ENCODE measurements around the gene MYH11. TPM values are rescaled to one million over a fixed set of nuclear protein-coding genes. Genes with fewer than 3 reads are reported as not detected.

MYH11 gene
- total and polyA plus RNA-seq, 5 donors from 2014 or later, result 0.15 to 0.67 (median 0.43) TPM; not detected in 1

- Mint-ChIP-seq H3K36me3 (no peaks in the 10 kb centered on the region), H3K27ac (no peak overlapping the region), H3K27me3 (peaks cover 9% of the 10 kb centered on the region), H3K4me1 (no peaks in the 10 kb centered on the region), H3K4me3 (no peak overlapping the region), H3K9me3 (no peaks in the 10 kb centered on the region)
- DNase-seq (no peak), ATAC-seq (ENCODE audit: low read depth in 2 of 2) (no peak)
- no peaks in the 10 kb centered on the region for H3K9me3 ChIP-seq (ENCODE audit: control insufficient read depth in 2 of 2, low read length in 2 of 2)
- no peak overlapping the region for H3K4me3 ChIP-seq (ENCODE audit: low read depth, low read length)
- H3K27ac ChIP-seq (ENCODE audit: insufficient read depth, low read length, poor library complexity, severe bottlenecking), result no peak overlapping the region
- no peaks in the 10 kb centered on the region for H3K36me3 ChIP-seq (ENCODE audit: control insufficient read depth, insufficient read depth, low read length)
- H3K4me1 ChIP-seq (ENCODE audit: control insufficient read depth, insufficient read depth, low read length, poor library complexity, severe bottlenecking), result no peaks in the 10 kb centered on the region
- H3K27me3 ChIP-seq (ENCODE audit: control insufficient read depth, insufficient read depth, low read length), result no peaks in the 10 kb centered on the region
These were observed 77.7 kb downstream of the MYH11 start for GRCh38 chr16:15778999-15779614.

- Histone ChIP-seq H3K27ac (ENCODE audit: insufficient read depth, low read length, poor library complexity, severe bottlenecking) (no peak overlapping the region), H3K4me3 (ENCODE audit: low read depth, low read length) (no peak overlapping the region), H3K9me3 (ENCODE audit: control insufficient read depth in 2 of 2, low read length in 2 of 2) (no peaks in the 10 kb centered on the region), H3K4me1 (ENCODE audit: control insufficient read depth, insufficient read depth, low read length, poor library complexity, severe bottlenecking) (no peaks in the 10 kb centered on the region), H3K27me3 (ENCODE audit: control insufficient read depth, insufficient read depth, low read length) (no peaks in the 10 kb centered on the region), H3K36me3 (ENCODE audit: control insufficient read depth, insufficient read depth, low read length) (no peaks in the 10 kb centered on the region)
- Mint-ChIP-seq H3K9me3 (no peaks in the 10 kb centered on the region), H3K4me1 (no peaks in the 10 kb centered on the region), H3K27me3 (peaks cover 16% of the 10 kb centered on the region), H3K36me3 (no peaks in the 10 kb centered on the region), H3K27ac (no peak overlapping the region), H3K4me3 (no peak overlapping the region)
- no peak for DNase-seq
- ATAC-seq (ENCODE audit: low read depth in 2 of 2), result no peak
These were observed 78.6 kb downstream of the MYH11 start for GRCh38 chr16:15778204-15778743.

GRCh38 chr16:15777533-15778203 lies 79.2 kb downstream of the MYH11 start:
- Histone ChIP-seq H3K27me3 (ENCODE audit: control insufficient read depth, insufficient read depth, low read length) (no peaks in the 10 kb centered on the region), H3K36me3 (ENCODE audit: control insufficient read depth, insufficient read depth, low read length) (no peaks in the 10 kb centered on the region), H3K4me3 (ENCODE audit: low read depth, low read length) (no peak overlapping the region), H3K9me3 (ENCODE audit: control insufficient read depth in 2 of 2, low read length in 2 of 2) (no peaks in the 10 kb centered on the region), H3K27ac (ENCODE audit: insufficient read depth, low read length, poor library complexity, severe bottlenecking) (no peak overlapping the region), H3K4me1 (ENCODE audit: control insufficient read depth, insufficient read depth, low read length, poor library complexity, severe bottlenecking) (no peaks in the 10 kb centered on the region)
- Mint-ChIP-seq H3K9me3 (no peaks in the 10 kb centered on the region), H3K4me3 (no peak overlapping the region), H3K27ac (no peak overlapping the region), H3K36me3 (no peaks in the 10 kb centered on the region), H3K4me1 (no peaks in the 10 kb centered on the region), H3K27me3 (peaks cover 16% of the 10 kb centered on the region)
- DNase-seq, result peak in 1 of 3 donors; percentile 48
- ATAC-seq (ENCODE audit: low read depth in 2 of 2), result no peak

DNA sequence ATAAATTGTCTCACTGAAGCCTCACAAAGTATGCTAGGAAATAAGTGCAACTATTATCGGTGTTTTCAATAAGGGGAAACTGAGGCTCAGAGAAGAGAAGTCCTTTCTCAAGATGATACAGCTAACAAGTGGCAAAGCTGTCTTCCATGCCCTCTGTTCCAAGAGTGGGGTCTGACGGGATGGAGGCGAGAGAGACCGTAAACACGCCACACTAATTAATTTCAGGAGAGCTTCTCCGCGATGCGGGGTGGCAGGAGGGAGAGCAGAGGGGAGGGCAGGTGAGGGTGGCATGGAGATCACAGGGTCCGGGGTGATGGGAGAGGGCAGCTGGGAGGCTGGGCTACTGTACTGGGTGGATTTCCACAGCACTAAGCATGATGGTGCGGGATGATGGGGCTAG lies 80.3 kb downstream of the MYH11 start:
- H3K9me3 ChIP-seq (ENCODE audit: control insufficient read depth in 2 of 2, low read length in 2 of 2), result no peaks in the 10 kb centered on the region
- H3K4me3 ChIP-seq (ENCODE audit: low read depth, low read length), result no peak overlapping the region
- no peak overlapping the region for H3K27ac ChIP-seq (ENCODE audit: insufficient read depth, low read length, poor library complexity, severe bottlenecking)
- Mint-ChIP-seq H3K27me3 (peaks cover 16% of the 10 kb centered on the region), H3K9me3 (no peaks in the 10 kb centered on the region), H3K4me3 (no peak overlapping the region), H3K4me1 (no peaks in the 10 kb centered on the region), H3K27ac (no peak overlapping the region), H3K36me3 (no peaks in the 10 kb centered on the region)
- DNase-seq (no peak), ATAC-seq (ENCODE audit: low read depth in 2 of 2) (no peak)
- H3K27me3 ChIP-seq (ENCODE audit: control insufficient read depth, insufficient read depth, low read length), result no peaks in the 10 kb centered on the region
- H3K4me1 ChIP-seq (ENCODE audit: control insufficient read depth, insufficient read depth, low read length, poor library complexity, severe bottlenecking), result no peaks in the 10 kb centered on the region
- no peaks in the 10 kb centered on the region for H3K36me3 ChIP-seq (ENCODE audit: control insufficient read depth, insufficient read depth, low read length)

- Histone ChIP-seq H3K36me3 (ENCODE audit: control insufficient read depth, insufficient read depth, low read length) (no peaks in the 10 kb centered on the region), H3K4me3 (ENCODE audit: low read depth, low read length) (no peak overlapping the region), H3K27ac (ENCODE audit: insufficient read depth, low read length, poor library complexity, severe bottlenecking) (no peak overlapping the region), H3K4me1 (ENCODE audit: control insufficient read depth, insufficient read depth, low read length, poor library complexity, severe bottlenecking) (no peaks in the 10 kb centered on the region), H3K9me3 (ENCODE audit: control insufficient read depth in 2 of 2, low read length in 2 of 2) (no peaks in the 10 kb centered on the region), H3K27me3 (ENCODE audit: control insufficient read depth, insufficient read depth, low read length) (no peaks in the 10 kb centered on the region)
- Mint-ChIP-seq H3K4me1 (no peaks in the 10 kb centered on the region), H3K9me3 (no peaks in the 10 kb centered on the region), H3K27me3 (peaks cover 16% of the 10 kb centered on the region), H3K36me3 (no peaks in the 10 kb centered on the region), H3K4me3 (no peak overlapping the region), H3K27ac (no peak overlapping the region)
- DNase-seq, result no peak
- no peak for ATAC-seq (ENCODE audit: low read depth in 2 of 2)
These were observed 81.0 kb downstream of the MYH11 start for GRCh38 chr16:15775663-15776304.

DNA sequence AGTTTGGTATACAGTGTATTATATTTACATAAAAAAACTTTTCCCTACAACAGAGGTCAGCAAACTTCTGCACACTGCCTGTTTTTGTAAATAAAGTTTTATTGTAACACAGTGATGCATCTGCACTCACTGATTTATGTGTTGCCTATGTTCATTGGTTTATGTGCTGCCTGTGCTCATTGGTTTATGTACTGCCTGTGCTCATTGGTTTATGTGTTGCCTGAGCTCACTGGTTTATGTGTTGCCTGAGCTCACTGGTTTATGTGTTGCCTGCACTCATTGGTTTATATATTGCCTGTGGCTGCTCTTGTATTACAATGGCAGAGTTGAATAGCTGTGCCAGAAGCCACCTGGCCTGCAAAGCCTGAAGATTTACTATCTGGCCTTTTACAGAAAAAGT lies 81.6 kb downstream of the MYH11 start:
- no peak overlapping the region for H3K4me3 Mint-ChIP-seq
- peak in 1 of 3 donors; percentile 4 for DNase-seq
- Histone ChIP-seq H3K27me3 (ENCODE audit: control insufficient read depth, insufficient read depth, low read length) (no peaks in the 10 kb centered on the region), H3K36me3 (ENCODE audit: control insufficient read depth, insufficient read depth, low read length) (no peaks in the 10 kb centered on the region), H3K27ac (ENCODE audit: insufficient read depth, low read length, poor library complexity, severe bottlenecking) (no peak overlapping the region), H3K9me3 (ENCODE audit: control insufficient read depth in 2 of 2, low read length in 2 of 2) (no peaks in the 10 kb centered on the region), H3K4me3 (ENCODE audit: low read depth, low read length) (no peak overlapping the region), H3K4me1 (ENCODE audit: control insufficient read depth, insufficient read depth, low read length, poor library complexity, severe bottlenecking) (no peaks in the 10 kb centered on the region)
- peaks cover 0 to 1% (median 0%) of the 10 kb centered on the region in 7 donors for H3K9me3 Mint-ChIP-seq
- no peak for ATAC-seq (ENCODE audit: low read depth in 2 of 2)
- H3K36me3 Mint-ChIP-seq, result no peaks in the 10 kb centered on the region
- no peaks in the 10 kb centered on the region for H3K4me1 Mint-ChIP-seq
- H3K27me3 Mint-ChIP-seq, result peaks cover 16% of the 10 kb centered on the region
- H3K27ac Mint-ChIP-seq, result no peak overlapping the region

GRCh38 chr16:15773968-15774367 lies 82.9 kb downstream of the MYH11 start:
- Histone ChIP-seq H3K4me1 (ENCODE audit: control insufficient read depth, insufficient read depth, low read length, poor library complexity, severe bottlenecking) (no peaks in the 10 kb centered on the region), H3K27ac (ENCODE audit: insufficient read depth, low read length, poor library complexity, severe bottlenecking) (no peak overlapping the region), H3K36me3 (ENCODE audit: control insufficient read depth, insufficient read depth, low read length) (no peaks in the 10 kb centered on the region), H3K9me3 (ENCODE audit: control insufficient read depth in 2 of 2, low read length in 2 of 2) (no peaks in the 10 kb centered on the region), H3K4me3 (ENCODE audit: low read depth, low read length) (no peak overlapping the region), H3K27me3 (ENCODE audit: control insufficient read depth, insufficient read depth, low read length) (no peaks in the 10 kb centered on the region)
- no peak for DNase-seq
- Mint-ChIP-seq H3K27ac (no peak overlapping the region), H3K27me3 (peaks cover 16% of the 10 kb centered on the region), H3K4me1 (no peaks in the 10 kb centered on the region), H3K9me3 (peaks cover 0 to 1% (median 0%) of the 10 kb centered on the region in 7 donors), H3K36me3 (no peaks in the 10 kb centered on the region), H3K4me3 (no peak overlapping the region)
- ATAC-seq (ENCODE audit: low read depth in 2 of 2), result no peak

Measured in CD4-positive, CD25-positive, alpha-beta regulatory T cell (primary cell).